Panc1 (cell line): ENCODE measurements around the gene PRPF40B.

Experiments used
- POLR2AphosphoS5 ChIP-seq: IDR thresholded peaks from 2 replicates; pipeline ENCODE4 v1.6.1; 2012; ENCODE audit warnings: mild to moderate bottlenecking, low read depth, low read length, moderate library complexity
- TCF7L2 ChIP-seq: IDR thresholded peaks from 2 replicates; pipeline ENCODE4 v1.6.1; 2011; ENCODE audit warnings: mild to moderate bottlenecking, low read depth, low read length, inconsistent platforms
- TF ChIP-seq, protein P1 (sequence below): fragments of 450-650 bp; IDR thresholded peaks from 2 replicates; pipeline ENCODE4 v1.5.1; 2017; ENCODE audit warnings: mild to moderate bottlenecking

DNA sequence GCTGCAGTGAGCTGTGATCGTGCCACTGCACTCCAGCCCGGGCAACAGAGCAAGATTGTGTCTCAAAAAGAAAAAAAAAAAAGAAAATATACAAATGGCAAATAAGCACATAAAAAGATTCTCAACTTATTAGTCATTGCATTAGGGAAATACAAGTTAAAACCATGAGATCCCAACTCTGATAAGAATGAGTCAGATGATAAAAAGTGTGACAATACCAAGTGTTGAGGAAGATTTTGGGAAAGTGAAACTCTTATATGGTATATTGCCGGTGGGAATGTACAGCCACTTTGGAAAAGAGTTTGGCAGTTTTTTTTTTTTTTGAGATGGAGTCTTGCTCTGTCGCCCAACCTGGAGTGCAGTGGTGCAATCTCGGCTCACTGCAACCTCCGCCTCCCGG is 7.6 kb upstream of the PRPF40B start:
- TF ChIP-seq TCF7L2 (no peak), POLR2AphosphoS5 (no peak)
- TF ChIP-seq, protein P1, sequence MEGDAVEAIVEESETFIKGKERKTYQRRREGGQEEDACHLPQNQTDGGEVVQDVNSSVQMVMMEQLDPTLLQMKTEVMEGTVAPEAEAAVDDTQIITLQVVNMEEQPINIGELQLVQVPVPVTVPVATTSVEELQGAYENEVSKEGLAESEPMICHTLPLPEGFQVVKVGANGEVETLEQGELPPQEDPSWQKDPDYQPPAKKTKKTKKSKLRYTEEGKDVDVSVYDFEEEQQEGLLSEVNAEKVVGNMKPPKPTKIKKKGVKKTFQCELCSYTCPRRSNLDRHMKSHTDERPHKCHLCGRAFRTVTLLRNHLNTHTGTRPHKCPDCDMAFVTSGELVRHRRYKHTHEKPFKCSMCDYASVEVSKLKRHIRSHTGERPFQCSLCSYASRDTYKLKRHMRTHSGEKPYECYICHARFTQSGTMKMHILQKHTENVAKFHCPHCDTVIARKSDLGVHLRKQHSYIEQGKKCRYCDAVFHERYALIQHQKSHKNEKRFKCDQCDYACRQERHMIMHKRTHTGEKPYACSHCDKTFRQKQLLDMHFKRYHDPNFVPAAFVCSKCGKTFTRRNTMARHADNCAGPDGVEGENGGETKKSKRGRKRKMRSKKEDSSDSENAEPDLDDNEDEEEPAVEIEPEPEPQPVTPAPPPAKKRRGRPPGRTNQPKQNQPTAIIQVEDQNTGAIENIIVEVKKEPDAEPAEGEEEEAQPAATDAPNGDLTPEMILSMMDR: no peak
